NCI-H345 treated with DMSO at 0.1 percent for 48 hours (cell line): ENCODE measurements around the gene UBA1.

Source experiments
- DNase-seq: peaks from one replicate; lab custom pipeline; 2025; ENCODE audit not compliant: unreplicated experiment; lab: John Stamatoyannopoulos, UW

The UBA1 gene

DNA sequence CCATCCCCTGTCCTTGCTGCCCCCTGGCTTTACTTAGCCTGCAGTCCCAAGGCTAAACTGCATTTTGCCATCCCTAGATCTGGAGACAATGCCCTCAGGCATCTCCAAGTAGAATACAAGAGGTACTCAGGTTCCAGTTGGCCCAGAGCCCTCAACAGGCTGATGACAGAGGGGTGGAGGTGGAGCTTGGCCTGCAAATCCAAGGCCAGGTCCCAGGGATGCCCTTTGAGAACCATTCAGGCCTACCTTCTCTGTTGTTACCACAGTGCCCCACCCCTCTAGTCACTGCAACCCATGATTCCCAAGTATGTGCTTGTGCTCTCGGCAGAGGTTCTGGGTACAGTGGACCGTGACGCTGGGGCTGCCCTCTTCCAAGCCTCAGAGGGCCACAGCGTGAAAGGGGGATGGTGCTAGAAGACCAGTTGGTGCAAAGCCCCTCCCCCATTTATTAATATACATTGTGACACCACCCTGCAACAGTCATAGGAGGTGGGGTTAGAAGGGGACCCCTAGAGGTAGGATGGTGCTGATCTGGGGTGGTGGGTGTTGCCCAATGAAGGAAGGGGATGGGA lies 6.4 kb upstream of the UBA1 start:
- DNase-seq = no peak

DNA sequence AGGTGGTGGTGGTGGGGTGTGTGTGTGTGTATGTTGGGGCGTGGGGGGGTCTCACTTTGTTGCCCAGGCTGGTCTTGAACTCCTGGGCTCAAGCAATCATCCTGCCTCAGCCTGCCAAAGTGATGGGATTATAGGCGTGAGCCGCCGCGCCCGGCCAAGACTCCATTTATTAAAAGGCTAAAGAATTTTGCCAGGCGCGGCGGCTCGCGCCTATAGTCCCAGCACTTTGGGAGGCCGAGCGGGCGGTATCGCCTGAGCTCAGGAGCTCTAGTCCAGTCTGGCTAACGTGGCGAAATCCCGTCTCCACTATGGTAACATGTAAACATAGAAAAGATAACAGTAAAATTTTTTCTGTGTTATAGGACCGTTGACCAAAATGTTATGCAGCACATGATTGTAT lies 3.7 kb upstream of the UBA1 start:
- no peak for DNase-seq

DNA sequence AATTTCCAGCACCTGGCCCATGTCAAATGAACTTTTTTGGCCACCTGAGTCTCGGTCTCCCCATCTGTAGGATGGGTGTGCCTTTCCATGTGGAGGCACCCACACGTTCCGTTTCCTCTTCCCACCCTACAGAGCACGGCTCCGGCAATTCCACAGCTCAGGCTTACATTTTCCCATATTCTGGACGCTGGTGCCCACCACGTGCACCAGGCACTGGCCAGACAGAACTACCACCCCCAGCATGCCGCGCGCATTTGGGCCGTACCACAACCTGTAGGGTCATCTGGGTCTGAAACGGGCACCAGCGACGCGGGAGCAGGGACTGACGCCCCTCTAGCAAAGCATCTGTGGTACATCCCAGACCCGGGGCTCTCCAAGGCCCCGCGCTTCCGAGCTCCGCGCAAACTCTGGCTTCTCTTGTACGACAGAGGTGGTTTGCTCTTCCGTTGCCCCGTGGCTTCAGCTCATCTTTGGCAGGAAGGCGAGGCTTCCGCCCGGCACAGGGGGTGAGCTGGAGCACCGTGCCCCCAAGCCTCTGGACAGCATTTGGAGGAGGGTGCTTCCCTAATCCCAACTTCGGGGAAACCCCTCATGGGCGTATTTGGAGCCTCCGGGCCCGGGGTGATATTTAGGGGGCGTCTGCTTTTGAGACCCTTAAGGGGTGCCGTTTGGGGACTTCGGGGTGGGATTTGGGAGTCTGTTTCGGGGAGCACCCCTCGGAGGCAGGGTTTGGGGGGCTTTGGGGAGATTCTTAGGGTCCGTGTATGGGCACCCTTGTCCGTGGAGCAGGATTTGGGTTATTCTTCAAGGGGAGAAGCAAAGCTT lies 3.0 kb upstream of the UBA1 start:
- peak; percentile 68 for DNase-seq

DNA sequence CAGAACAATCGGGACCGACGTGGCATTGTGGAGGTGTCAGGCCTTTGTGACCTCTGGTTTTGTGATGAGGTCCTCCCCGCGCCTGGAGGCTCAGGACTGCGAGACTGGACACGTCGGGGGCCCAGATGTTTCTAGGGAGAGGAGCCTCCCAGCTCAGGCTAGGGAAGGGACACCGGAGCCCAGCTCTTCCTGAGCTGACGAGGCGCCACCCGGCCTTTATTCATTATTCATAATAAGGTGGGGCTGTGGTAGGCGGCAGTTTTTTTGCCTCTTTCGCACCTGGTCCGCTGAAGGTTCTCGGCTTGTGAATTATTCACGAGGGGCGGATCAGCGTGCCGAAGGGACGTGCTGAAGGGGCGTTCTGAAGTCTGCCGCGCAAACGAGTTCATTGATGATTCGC lies 2.3 kb upstream of the UBA1 start:
- peak; percentile 58 for DNase-seq

DNA sequence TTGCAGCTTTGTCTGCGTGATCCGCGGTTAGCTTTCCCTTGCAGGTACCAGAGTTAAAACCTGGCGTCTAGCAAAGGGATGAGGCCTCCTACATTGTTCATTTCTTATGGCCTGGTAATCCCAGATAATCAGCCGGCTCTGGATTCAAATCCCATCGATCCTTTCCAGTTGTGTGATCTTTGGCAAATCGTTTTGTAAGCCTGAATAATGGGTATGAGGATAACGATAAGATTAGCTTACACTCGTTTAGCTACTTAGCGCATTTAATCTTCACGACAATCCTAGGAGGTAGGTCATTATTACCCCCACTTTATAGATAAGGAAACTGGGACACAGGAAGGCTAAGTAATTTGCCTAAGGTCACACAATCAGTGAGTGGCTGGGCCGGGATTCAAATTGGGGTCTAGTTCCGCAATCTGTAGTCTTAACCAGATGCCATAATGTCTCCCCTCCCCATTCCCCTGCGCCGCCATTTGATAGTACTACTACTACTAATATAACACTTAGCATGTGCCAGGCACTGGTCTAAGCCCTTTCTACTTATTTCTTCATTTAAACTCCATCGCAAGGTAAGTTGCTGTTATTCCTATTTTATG lies 1.7 kb upstream of the UBA1 start:
- no peak for DNase-seq

DNA sequence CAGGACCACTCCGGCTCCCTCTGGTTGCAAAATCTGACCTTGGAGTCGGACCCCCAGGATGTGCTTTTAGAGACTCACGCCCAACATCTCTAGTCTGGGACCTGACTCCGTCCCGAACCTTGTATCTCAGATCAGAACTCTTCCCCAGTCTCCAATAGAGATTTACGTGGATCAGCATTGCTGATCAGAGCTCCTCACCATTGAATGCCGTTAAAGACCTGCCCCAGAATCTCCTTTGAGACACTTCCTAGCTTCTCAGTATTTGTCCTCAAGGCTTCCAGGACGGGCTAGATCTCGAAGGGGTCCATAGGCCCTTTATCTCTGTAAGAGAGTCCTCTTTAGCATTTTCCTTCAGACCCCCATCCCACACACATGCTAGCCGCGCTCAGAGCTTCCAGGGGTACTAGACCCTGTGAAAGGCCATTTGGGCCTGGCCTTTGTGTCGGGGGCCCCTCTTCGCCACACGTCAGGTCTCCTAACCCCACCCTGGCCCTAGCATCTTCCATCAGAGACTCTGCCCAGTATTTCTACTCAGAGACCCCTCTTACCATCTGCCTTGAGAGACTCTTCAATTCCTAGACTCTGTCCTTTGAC lies 662 bp downstream of the UBA1 start:
- DNase-seq = no peak

DNA sequence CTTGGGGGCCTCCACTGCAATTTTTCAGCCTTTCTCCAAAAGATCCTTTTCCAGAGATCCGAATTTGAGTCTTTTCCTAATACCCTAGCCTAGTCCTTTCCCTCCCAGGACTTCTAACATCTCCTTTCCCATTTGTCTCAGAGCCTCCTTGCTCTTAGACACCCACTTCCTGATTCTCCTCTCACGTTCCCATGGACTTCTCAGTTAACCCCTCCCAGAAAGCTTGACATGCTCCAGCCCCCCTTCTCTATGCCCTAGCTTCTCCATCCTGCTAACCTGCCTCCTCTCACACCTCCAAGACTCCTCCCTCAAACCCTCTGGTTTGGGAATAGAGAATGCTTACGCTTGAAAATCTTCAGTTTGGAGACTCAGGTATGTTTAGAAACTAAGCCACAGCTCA lies 2.5 kb downstream of the UBA1 start:
- no peak for DNase-seq

DNA sequence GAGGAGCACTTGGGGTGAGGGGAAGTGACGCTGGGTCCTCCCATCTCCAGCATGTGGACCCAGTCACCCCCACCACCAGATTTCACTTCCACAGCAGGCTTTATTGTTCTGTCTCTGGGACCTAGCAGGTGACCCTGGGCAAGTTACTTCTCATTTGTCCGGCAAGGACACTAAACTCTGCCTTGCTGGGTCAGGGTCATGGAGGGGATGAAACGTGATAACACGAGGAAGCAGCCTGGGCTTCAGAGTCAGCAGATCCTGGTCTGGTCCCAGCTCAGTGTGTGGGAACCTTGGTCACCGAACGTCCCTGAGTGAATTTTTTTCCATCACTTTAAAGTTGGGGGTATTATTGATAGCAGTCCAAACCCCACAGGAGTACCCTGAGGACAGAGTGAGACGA lies 3.9 kb downstream of the UBA1 start:
- no peak for DNase-seq

DNA sequence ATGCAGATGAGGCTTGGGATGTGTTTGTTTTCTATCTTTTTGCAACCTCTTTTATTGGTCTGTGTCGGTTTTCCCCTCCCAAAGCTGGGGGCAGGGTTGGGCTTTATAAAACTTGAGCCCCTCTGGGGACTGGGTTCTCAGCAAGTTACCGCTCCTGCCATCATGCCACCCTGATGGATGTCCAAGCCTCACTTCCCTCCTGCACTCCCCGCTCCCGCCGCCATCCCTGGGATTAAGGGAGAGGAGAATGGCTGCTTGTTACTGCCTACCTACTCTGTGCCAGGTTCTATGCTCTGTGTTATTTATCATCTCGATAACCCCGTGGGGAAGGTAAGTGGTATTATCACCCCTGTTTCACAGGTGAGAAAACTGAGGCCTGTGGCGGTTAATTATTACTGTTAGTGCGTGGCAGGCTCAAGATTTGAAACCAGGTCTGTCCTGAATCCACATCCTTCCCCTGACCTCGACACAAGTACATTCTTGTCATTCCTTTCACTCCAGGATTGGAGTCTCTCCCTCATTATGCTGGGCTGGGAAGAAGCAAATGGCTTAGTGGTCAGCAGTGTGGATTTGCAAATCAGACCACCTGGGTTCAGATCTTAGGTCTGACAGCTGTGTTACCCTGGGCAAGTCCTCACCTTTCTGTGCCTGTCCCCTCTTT lies 4.5 kb downstream of the UBA1 start:
- no peak for DNase-seq

DNA sequence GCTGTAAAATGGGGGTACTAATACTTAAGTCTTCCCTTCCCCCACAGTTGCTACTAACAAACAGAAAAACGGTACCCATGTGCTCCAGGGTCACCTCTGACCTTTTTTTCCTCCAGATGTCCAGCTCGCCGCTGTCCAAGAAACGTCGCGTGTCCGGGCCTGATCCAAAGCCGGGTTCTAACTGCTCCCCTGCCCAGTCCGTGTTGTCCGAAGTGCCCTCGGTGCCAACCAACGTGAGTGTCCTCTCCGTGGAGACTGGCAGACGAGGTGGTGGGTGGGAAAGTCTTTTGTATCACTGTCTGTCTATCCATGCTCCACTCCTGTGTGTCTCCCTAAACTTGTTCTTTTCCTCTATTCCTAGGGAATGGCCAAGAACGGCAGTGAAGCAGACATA lies 5.1 kb downstream of the UBA1 start:
- no peak for DNase-seq

DNA sequence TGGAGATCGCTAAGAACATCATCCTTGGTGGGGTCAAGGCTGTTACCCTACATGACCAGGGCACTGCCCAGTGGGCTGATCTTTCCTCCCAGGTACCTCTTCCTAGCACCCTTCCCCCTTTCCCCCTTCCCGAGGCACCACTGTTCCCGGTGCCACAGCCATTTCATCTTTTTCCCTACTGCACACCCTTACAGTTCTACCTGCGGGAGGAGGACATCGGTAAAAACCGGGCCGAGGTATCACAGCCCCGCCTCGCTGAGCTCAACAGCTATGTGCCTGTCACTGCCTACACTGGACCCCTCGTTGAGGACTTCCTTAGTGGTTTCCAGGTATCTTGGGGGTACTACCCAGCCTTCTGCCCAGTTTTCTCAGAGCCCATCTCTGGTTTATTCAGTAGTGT lies 5.7 kb downstream of the UBA1 start:
- no peak for DNase-seq

DNA sequence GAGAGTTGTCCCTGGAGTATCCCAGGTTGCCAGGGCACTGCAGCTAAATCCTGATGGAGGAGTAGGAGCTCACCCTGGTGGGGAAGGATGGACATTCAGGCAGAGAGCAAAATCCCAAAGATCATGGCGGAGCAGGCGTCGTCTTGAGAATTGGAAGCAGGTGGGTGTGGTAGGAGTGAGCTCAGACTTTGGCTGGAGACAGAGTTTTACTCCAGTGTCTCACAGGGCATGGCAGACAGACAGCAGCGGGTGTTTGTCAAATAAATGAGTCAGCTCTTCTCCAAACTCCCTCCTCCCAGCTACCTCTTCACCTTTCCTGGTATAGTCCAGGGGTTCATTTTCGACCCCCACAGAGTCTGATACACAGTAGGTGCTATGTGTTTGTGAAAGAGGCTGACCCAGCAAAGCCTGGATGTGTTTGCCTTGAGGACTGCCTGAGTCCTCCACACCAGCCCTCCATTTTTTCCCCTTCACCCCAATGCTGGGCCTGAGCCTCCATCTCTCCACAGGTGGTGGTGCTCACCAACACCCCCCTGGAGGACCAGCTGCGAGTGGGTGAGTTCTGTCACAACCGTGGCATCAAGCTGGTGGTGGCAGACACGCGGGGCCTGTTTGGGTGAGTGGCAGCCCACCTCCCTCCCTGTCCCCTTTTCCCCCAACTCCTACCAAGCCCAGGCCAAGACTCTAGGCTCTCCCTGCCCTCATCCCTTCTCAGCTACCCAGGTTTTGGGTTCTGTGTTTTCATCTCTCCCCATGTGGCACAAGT lies 6.9 kb downstream of the UBA1 start:
- DNase-seq = no peak

DNA sequence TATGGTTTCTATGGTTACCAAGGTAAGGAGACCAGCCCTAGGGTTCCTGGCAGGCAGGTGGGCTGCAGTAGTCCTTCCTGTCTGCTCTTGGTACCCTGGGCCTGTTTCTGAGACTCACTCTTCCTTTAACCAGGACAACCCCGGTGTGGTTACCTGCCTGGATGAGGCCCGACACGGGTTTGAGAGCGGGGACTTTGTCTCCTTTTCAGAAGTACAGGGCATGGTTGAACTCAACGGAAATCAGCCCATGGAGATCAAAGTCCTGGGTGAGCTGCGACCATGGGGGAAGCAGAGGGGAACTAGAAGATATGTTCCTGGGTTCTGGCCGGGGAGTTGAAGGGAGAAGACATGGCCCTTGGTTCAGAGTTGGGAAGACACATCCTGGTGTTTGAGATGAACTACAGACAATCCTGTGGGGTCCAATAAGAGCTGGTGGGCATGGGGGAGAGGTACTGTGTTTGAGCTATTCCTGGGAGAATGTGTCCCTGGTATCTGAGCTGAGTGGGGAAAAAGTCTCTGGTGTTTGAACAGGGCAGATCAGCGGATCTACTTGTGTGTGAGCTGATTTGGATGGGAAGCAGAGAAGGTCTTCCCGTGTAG lies 7.8 kb downstream of the UBA1 start:
- DNase-seq = no peak

DNA sequence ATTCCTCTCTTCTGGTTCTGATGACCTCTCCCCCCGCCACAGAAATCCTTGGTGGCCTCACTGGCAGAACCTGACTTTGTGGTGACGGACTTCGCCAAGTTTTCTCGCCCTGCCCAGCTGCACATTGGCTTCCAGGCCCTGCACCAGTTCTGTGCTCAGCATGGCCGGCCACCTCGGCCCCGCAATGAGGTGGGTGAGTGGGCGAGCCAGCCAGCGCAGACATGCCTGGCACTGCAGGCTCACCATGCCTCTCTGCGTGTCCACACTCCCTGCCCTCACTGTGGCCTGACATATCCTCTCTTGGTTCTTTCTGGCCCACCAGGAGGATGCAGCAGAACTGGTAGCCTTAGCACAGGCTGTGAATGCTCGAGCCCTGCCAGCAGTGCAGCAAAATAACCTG lies 8.7 kb downstream of the UBA1 start:
- DNase-seq = no peak

DNA sequence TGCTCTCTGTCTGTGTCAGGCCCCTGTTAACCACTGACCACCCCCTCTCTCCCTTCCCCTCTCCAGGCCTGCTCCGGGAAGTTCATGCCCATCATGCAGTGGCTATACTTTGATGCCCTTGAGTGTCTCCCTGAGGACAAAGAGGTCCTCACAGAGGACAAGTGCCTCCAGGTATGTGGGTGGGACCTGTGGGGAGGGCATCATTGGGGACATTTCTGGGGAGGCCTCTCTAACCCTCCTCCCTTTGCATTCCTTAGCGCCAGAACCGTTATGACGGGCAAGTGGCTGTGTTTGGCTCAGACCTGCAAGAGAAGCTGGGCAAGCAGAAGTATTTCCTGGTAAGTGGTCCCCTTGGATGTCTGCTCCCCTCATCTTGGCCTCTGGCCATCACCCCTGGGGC lies 9.2 kb downstream of the UBA1 start:
- no peak for DNase-seq

DNA sequence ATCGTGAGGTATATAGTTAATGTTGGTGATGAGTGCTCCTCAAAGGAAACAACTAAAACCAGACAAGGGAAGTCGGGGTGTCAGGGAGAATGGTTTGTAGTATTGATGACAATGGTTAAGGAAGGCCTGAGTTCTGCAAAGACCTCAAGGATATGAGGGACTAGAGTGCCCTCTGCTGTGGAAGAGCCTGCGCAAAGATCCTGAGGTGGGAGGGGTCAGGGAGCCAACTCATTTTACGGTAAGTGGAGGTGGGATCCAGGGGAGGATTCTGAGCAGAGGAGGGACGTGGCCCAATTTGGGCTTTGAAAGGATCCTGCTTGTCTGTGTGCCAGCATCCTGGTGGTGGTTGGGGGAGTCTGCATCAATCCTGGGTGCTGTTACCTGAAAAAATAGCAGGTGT lies 11.3 kb downstream of the UBA1 start:
- no peak for DNase-seq

DNA sequence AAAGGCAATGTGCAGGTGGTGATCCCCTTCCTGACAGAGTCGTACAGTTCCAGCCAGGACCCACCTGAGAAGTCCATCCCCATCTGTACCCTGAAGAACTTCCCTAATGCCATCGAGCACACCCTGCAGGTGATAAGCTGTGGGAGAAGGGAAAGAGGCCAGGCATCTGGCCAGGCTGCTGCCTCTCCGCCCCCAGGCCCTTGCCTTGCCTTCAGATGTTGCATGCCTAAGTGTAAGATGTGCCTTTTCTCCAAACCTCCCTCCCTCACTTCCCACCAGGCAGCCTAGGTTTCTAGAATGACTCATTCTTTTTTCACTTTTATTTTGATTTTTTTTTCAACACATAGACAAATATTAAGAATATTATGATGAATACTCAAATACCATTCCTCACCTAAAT lies 12.7 kb downstream of the UBA1 start:
- DNase-seq = no peak

DNA sequence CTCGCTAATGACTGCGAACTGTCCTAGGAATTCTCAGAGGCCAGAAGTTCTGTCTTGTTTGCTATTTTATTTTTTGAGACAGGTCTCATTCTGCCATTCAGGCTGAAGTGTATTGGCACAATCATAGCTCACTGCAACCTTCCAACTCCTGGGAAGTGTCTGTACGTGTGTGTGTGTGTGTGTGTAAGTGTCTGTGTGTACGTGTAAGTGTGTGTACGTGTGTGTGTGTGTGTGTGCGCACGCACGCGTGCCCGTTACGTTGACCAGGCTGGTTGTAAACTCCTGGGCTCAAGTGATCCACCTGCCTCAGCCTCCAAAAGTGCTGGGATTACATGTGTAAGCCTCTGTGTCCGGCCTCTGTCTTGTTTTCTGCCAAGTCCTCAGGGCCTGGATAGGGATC lies 14.5 kb downstream of the UBA1 start:
- DNase-seq = no peak

DNA sequence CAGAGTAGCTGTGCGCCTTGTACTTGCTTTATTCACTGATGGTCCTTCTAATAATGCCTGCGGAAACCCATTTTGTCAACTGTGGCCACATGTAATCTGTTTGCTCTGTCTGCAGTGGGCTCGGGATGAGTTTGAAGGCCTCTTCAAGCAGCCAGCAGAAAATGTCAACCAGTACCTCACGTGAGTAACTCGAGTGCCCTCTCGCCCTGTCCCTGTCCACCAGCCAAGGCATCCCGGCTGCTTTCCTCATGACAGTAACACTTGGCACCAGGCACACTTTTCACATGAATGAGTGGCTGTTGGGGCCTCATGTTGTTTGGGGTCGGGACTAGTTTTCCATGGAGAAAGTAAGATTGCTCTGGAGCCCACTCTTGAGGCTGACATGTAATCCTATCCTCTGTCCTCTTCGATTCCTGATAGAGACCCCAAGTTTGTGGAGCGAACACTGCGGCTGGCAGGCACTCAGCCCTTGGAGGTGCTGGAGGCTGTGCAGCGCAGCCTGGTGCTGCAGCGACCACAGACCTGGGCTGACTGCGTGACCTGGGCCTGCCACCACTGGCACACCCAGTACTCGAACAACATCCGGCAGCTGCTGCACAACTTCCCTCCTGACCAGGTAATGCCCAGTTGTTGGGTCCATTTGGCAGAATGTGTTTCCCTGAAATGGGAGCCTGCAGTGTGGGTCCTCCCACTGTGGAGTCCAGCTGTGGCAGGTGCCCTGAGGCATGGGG lies 16.0 kb downstream of the UBA1 start:
- no peak for DNase-seq
